Stimulated activated CD8-positive, alpha-beta memory T cell treated with anti-CD3 and anti-CD28 coated beads, Interleukin-7, amount 100 ng/mL, for 1 hour (primary cell): ENCODE results near the gene NARS2.

Experiments
- DNase-seq, 2 donors: peaks; one replicate each; pipeline ENCODE4 v3.0.0-alpha.2; 2020; ENCODE audit warnings: low read depth in 2 of 2

Gene NARS2

DNA sequence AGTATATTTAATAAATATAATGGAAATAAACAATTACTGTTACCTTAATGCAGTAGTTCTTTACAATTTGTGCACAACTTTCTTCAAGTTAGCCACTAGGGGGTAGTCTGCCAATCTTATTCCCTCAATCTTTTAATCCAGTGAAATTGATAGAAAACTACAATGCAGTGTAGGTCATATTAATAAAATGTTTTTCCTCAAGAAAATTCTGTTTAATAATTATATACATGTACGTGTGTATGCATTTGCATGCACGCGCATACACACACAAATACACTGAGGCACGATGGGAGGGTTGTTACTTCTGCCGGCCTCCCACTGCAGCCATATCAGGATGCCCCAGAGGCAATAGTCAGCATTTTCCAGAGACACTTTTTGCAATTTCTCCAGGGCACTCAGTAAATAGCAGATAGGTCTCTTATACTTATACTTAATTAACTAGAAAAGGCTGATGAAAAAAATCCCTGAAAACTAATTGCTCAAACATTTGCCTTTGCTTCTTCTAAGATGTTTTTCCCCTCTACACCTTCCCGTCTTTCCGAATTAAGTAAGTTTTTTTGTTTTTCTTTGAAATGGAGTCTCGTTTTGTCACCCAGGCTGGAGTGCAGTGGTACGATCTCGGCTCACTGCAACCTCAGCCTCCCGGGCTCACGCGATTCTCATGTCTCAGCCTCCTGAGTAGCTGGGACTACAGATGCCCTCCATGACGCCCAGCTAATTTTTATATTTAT lies 160.2 kb downstream of the NARS2 start:
- no peak for DNase-seq

GRCh38 chr11:78408619-78409018 lies 166.0 kb downstream of the NARS2 start:
- no peak for DNase-seq

- no peak for DNase-seq
Measured at GRCh38 chr11:78406568-78407196, 168.0 kb downstream of the NARS2 start.

DNA sequence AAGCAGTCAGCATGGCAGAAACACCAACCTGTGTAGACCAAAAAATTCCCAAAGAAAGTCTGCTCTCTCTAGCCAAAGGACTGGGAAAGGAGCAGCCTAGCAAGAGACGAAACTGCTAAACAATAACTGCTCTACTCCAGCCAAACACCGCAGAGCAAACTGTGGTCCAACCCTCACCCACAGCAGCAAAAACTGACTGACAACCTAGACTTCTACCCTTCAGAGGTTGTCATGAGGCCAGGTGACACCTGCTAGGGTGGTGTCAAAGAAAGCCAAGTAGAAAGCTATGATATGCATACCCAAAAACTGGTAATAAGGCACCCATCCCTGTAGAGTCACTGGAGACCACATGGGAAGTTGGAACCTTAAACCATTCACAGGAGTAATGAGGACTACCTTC lies 168.9 kb downstream of the NARS2 start:
- no peak for DNase-seq

- no peak for DNase-seq
Measured at GRCh38 chr11:78403781-78404180, 170.9 kb downstream of the NARS2 start.

- DNase-seq = no peak
Measured at GRCh38 chr11:78402847-78403246, 171.8 kb downstream of the NARS2 start.

- no peak for DNase-seq
Measured at GRCh38 chr11:78400702-78401101, 174.0 kb downstream of the NARS2 start.

GRCh38 chr11:78400116-78400515 lies 174.5 kb downstream of the NARS2 start:
- DNase-seq = no peak

- DNase-seq = no peak
Measured at GRCh38 chr11:78399136-78399535, 175.5 kb downstream of the NARS2 start.

GRCh38 chr11:78398715-78399114 lies 175.9 kb downstream of the NARS2 start:
- no peak for DNase-seq

- DNase-seq = no peak
Measured at GRCh38 chr11:78397398-78397797, 177.3 kb downstream of the NARS2 start.

DNA sequence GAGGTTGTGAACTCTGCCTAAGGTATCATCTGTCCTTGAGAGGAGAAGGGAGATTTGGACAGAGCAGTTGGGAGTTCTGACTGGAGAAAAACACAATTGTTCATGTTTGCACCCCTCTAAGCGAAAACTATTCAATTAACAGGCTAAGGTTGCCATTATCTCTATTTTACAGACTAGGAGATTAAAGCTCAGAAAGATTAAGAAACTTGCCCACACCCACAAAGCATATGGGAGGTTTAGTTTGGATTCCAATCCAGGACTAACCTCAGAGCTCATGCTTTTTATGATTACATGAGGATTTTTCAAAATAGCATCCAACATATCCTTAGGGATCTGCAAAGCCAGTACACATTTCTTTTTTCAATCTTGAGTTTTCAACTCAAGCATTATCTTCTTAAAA lies 179.1 kb downstream of the NARS2 start:
- DNase-seq = no peak

DNA sequence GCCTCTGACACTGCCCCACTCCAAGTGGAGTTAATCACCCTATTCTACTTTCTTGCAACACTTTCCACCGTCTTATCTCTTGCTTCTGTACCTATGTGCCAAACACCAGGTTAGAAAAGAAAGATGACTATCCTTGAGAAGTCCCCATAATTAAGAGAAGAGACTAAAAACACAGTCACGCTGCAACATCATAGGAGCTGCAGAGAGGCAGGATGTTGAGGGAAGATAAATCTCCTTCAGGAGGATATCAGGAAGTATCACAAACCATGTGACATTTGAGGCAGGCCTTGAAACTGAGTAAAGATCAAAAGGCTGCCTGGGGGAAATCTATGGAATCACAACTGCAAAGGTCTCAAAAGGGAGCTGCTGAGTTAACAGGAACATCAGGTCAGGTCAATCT lies 181.8 kb downstream of the NARS2 start:
- no peak for DNase-seq

GRCh38 chr11:78391424-78391823 lies 183.2 kb downstream of the NARS2 start:
- DNase-seq = no peak

GRCh38 chr11:78390809-78391208 lies 183.9 kb downstream of the NARS2 start:
- no peak for DNase-seq

DNA sequence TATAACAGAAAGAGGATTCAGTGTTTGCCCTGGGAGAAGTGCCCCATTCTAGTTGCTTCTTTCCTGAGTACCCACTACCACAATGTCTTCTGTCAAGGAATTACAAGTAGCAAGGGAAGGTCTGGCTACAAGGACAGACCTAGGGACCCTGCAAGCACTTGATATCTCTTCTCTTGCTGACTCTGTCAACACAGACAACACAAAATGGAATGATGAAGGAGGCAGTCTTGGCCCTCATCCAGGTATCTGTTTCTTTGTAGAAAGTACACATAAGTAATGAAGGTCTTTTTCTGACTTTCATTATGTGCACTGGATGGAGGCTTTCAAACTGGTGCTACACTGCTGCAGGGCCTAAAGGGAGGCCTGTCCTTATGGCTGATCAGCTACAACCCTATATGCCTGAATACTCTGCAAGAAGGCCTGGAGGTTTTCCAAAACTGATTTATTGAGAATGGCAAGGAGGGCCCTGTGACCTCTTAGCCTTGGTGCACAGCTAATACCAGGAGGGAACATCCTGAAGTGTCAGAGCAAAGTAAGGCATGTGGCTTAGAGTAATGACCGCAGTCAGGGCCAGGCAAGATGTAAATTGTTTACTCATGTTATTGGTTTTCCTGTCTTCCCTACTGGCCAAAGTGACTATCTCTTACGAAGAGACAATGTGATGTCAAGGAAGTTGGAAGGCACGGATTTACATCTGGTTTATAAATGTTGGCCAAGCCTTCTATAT lies 188.3 kb downstream of the NARS2 start:
- no peak for DNase-seq
